PC-3 (cell line): ENCODE results near the gene STAT1.

ENCODE experiments used
- CTCF ChIP-seq: fragments of 300-600 bp; sonication (generic); conservative IDR thresholded peaks from 2 replicates; pipeline ENCODE4 v1.5.1; 2017; ENCODE audit warnings: antibody characterized with exemption, low read depth, mild to moderate bottlenecking, low read length
- EZH2 ChIP-seq: fragments of 300-600 bp; sonication (generic); IDR thresholded peaks from one replicate; pipeline ENCODE4 v1.6.1; 2017; ENCODE audit warnings: antibody characterized with exemption, mild to moderate bottlenecking, low read length; ENCODE audit not compliant: unreplicated experiment

DNA sequence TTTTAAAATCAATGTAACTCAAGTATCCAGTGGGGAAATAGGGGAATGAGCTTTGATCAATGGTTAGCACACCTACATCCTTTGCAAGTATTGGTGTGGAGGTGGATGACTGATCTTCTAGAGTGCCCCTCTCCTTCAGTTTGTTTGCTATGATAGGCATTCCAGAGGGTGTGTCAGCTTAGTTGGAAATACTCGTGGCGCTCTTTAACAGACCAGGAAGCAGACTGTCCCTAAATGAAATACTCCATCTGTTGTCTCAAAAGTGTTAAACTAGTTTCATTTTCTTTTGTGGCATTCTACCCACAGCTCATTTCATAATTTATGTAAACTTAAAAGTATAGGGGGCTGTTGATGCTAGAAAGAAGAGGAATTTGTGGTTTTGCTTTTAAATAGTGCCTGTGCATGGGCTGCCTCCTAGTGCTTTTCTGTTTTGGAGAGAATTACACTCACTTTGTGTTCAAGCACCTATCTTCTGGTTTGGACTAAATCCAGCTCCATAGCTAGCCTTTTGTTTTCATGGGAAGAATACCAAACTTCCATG is 66.2 kb downstream of the STAT1 start:
- TF ChIP-seq EZH2 (no peak), CTCF (peak; percentile 37; the same call in 1 of the 2 replicates)
